ENCODE measurements around the gene CEBPG. TPM values are rescaled to one million over a fixed set of nuclear protein-coding genes. Genes with fewer than 3 reads are reported as not detected.

CEBPG gene
- total RNA-seq, 2 experiments from 2014 or later = 26.2 to 26.3 TPM

- no peak overlapping the region for H3K27ac Mint-ChIP-seq
- no peaks in the 10 kb centered on the region for H3K27me3 Mint-ChIP-seq
- H3K36me3 Mint-ChIP-seq = no peaks in the 10 kb centered on the region
- no peak overlapping the region for H3K4me3 Mint-ChIP-seq
- no peaks in the 10 kb centered on the region for H3K4me1 Mint-ChIP-seq
- DNase-seq (peak; percentile 25), ATAC-seq (ENCODE audit: low read depth) (no peak)
- POLR2A ChIA-PET = interaction anchor here (0.6 kb wide), 1 partner anchor 221 kb away, joined by 3 read pairs; no protein-coding TSS in a partner anchor
- H3K9me3 Mint-ChIP-seq = no peaks in the 10 kb centered on the region
Measured at GRCh38 chr19:33397536-33398360, 24.2 kb downstream of the CEBPG start.

- no peaks in the 10 kb centered on the region for H3K27me3 Mint-ChIP-seq
- no peak overlapping the region for H3K4me3 Mint-ChIP-seq
- H3K36me3 Mint-ChIP-seq = no peaks in the 10 kb centered on the region
- POLR2A ChIA-PET = no interaction called here
- peak; percentile 17 for DNase-seq
- H3K27ac Mint-ChIP-seq = no peak overlapping the region
- H3K9me3 Mint-ChIP-seq = no peaks in the 10 kb centered on the region
- no peak for ATAC-seq (ENCODE audit: low read depth)
- no peaks in the 10 kb centered on the region for H3K4me1 Mint-ChIP-seq
Measured at GRCh38 chr19:33398361-33399060, 25.0 kb downstream of the CEBPG start.

- DNase-seq = peak; percentile 10
- Mint-ChIP-seq H3K36me3 (no peaks in the 10 kb centered on the region), H3K27me3 (no peaks in the 10 kb centered on the region), H3K4me3 (no peak overlapping the region), H3K9me3 (no peaks in the 10 kb centered on the region), H3K27ac (no peak overlapping the region), H3K4me1 (no peaks in the 10 kb centered on the region)
- POLR2A ChIA-PET = no interaction called here
- no peak for ATAC-seq (ENCODE audit: low read depth)
Measured at GRCh38 chr19:33399081-33399744, 25.7 kb downstream of the CEBPG start.

GRCh38 chr19:33399745-33400681 is 26.5 kb downstream of the CEBPG start:
- POLR2A ChIA-PET = no interaction called here
- Mint-ChIP-seq H3K27ac (no peak overlapping the region), H3K4me1 (no peaks in the 10 kb centered on the region), H3K9me3 (no peaks in the 10 kb centered on the region), H3K36me3 (no peaks in the 10 kb centered on the region), H3K27me3 (no peaks in the 10 kb centered on the region), H3K4me3 (no peak overlapping the region)
- ATAC-seq (ENCODE audit: low read depth) (no peak), DNase-seq (peak; percentile 25)

GRCh38 chr19:33400856-33401682 is 27.6 kb downstream of the CEBPG start:
- H3K27me3 Mint-ChIP-seq = no peaks in the 10 kb centered on the region
- POLR2A ChIA-PET = no interaction called here
- DNase-seq (peak; percentile 21), ATAC-seq (ENCODE audit: low read depth) (no peak)
- no peaks in the 10 kb centered on the region for H3K9me3 Mint-ChIP-seq
- no peak overlapping the region for H3K27ac Mint-ChIP-seq
- no peaks in the 10 kb centered on the region for H3K36me3 Mint-ChIP-seq
- H3K4me1 Mint-ChIP-seq = no peaks in the 10 kb centered on the region
- no peak overlapping the region for H3K4me3 Mint-ChIP-seq

GRCh38 chr19:33401683-33402420 is 28.3 kb downstream of the CEBPG start:
- POLR2A ChIA-PET = no interaction called here
- H3K4me1 Mint-ChIP-seq = no peaks in the 10 kb centered on the region
- DNase-seq (peak; percentile 19), ATAC-seq (ENCODE audit: low read depth) (no peak)
- no peaks in the 10 kb centered on the region for H3K36me3 Mint-ChIP-seq
- H3K4me3 Mint-ChIP-seq = no peak overlapping the region
- no peaks in the 10 kb centered on the region for H3K9me3 Mint-ChIP-seq
- H3K27me3 Mint-ChIP-seq = no peaks in the 10 kb centered on the region
- H3K27ac Mint-ChIP-seq = no peak overlapping the region

- DNase-seq (peak; percentile 25), ATAC-seq (ENCODE audit: low read depth) (no peak)
- POLR2A ChIA-PET = no interaction called here
- no peaks in the 10 kb centered on the region for H3K27me3 Mint-ChIP-seq
- H3K9me3 Mint-ChIP-seq = no peaks in the 10 kb centered on the region
- H3K4me1 Mint-ChIP-seq = no peaks in the 10 kb centered on the region
- H3K27ac Mint-ChIP-seq = no peak overlapping the region
- no peaks in the 10 kb centered on the region for H3K36me3 Mint-ChIP-seq
- no peak overlapping the region for H3K4me3 Mint-ChIP-seq
Measured at GRCh38 chr19:33402421-33403220, 29.1 kb downstream of the CEBPG start.

GRCh38 chr19:33403221-33403972 is 29.9 kb downstream of the CEBPG start:
- Mint-ChIP-seq H3K4me3 (no peak overlapping the region), H3K4me1 (no peaks in the 10 kb centered on the region), H3K27ac (no peak overlapping the region), H3K9me3 (no peaks in the 10 kb centered on the region), H3K36me3 (no peaks in the 10 kb centered on the region), H3K27me3 (no peaks in the 10 kb centered on the region)
- ATAC-seq (ENCODE audit: low read depth) = no peak
- POLR2A ChIA-PET = no interaction called here
- peak; percentile 19 for DNase-seq

GRCh38 chr19:33403973-33404304 is 30.4 kb downstream of the CEBPG start:
- POLR2A ChIA-PET = no interaction called here
- H3K4me3 Mint-ChIP-seq = no peak overlapping the region
- DNase-seq (no peak), ATAC-seq (ENCODE audit: low read depth) (no peak)
- H3K27me3 Mint-ChIP-seq = no peaks in the 10 kb centered on the region
- no peak overlapping the region for H3K27ac Mint-ChIP-seq
- no peaks in the 10 kb centered on the region for H3K9me3 Mint-ChIP-seq
- no peaks in the 10 kb centered on the region for H3K4me1 Mint-ChIP-seq
- H3K36me3 Mint-ChIP-seq = no peaks in the 10 kb centered on the region

- no peaks in the 10 kb centered on the region for H3K27me3 Mint-ChIP-seq
- DNase-seq (peak; percentile 18), ATAC-seq (ENCODE audit: low read depth) (no peak)
- no peaks in the 10 kb centered on the region for H3K4me1 Mint-ChIP-seq
- no peak overlapping the region for H3K4me3 Mint-ChIP-seq
- no peak overlapping the region for H3K27ac Mint-ChIP-seq
- POLR2A ChIA-PET = no interaction called here
- no peaks in the 10 kb centered on the region for H3K9me3 Mint-ChIP-seq
- no peaks in the 10 kb centered on the region for H3K36me3 Mint-ChIP-seq
Measured at GRCh38 chr19:33404506-33405253, 31.2 kb downstream of the CEBPG start.
